Heart right ventricle (tissue), 16 donors: ENCODE results near the gene CLSTN2. TPM values are rescaled to one million over a fixed set of nuclear protein-coding genes. Genes with fewer than 3 reads are reported as not detected.

Source experiments
- ATAC-seq, 8 donors: fragments of 200-7000 bp; cut with Tn5 transposase; one replicate each; pipeline ENCODE4 v1.9.1; 2020; ENCODE audit warnings: mild to moderate bottlenecking in 8 of 8, moderate library complexity in 8 of 8, moderate number of reproducible peaks in 1 of 8
- DNase-seq, 2 donors: peaks; one replicate each; pipeline ENCODE4 v3.0.0-alpha.2; 2020
- H3K27ac ChIP-seq, 10 donors: fragments of 200-600 bp; sonication (generic) in 2 of 10; one replicate each; pipeline versions ENCODE4 v1.5.0 to v1.8.0; 2020 to 2022; ENCODE audit warnings: mild to moderate bottlenecking in 3 of 10
- H3K27me3 ChIP-seq, 7 donors: fragments of 200-600 bp; one replicate each; pipeline ENCODE4 v1.8.0; 2021 to 2022; ENCODE audit warnings: mild to moderate bottlenecking in 2 of 7
- H3K36me3 ChIP-seq, 9 donors: fragments of 200-600 bp; sonication (generic) in 1 of 9; one replicate each; pipeline versions ENCODE4 v1.5.0 to v1.8.0; 2020 to 2022; ENCODE audit warnings: mild to moderate bottlenecking in 2 of 9
- H3K4me1 ChIP-seq, 9 donors: fragments of 200-600 bp; sonication (generic) in 1 of 9; one replicate each; pipeline versions ENCODE4 v1.5.0 to v1.8.0; 2020 to 2022; ENCODE audit warnings: mild to moderate bottlenecking in 4 of 9
- H3K4me3 ChIP-seq, 10 donors: fragments of 200-600 bp; sonication (generic) in 2 of 10; one replicate each; pipeline versions ENCODE4 v1.5.0 to v1.8.0; 2020 to 2022; ENCODE audit warnings: mild to moderate bottlenecking in 7 of 10, moderate library complexity in 2 of 10
- H3K9me3 ChIP-seq, 11 donors: fragments of 200-600 bp in 10 of 11; sonication (generic) in 2 of 11; one replicate each; pipeline versions ENCODE4 v1.5.0 to v1.8.0; 2013 to 2022; ENCODE audit warnings: mild to moderate bottlenecking in 2 of 11, control low read depth in 1 of 11, moderate library complexity in 1 of 11
- CTCF ChIP-seq, 9 donors: fragments of 200-600 bp; sonication (generic) in 2 of 9; IDR thresholded peaks; one replicate each; pipeline versions ENCODE4 v1.5.0 to v1.8.0; 2021 to 2022; ENCODE audit warnings: antibody characterized with exemption in 9 of 9, mild to moderate bottlenecking in 5 of 9, moderate library complexity in 1 of 9
- WGBS, 2 donors: extraction: QIAGEN DNeasy Blood & Tissue Kit; methylation state at CpG; one replicate each; pipeline ENCODE4 v1.1.7; 2013; ENCODE audit warnings: inconsistent platforms in 1 of 2; 5-methylcytosine and 5-hydroxymethylcytosine counted together
- intact Hi-C, 10 donors: fragments of 100-400 bp; cut with DNase I; formaldehyde crosslinking; loops; one replicate each; pipeline versions ENCODE4 v1.11.1 to v1.14.2; 2022
- polyA plus RNA-seq, 2 donors: library from polyadenylated mRNA; stranded (reverse); fragments of 200-250 nt; gene quantifications; one replicate each; pipeline ENCODE4 v1.2.3, GENCODE V29; 2013
- total RNA-seq, 10 donors: library from RNA; stranded (reverse); fragmentation: NEBNext Ultra II Directional in 3 of 10; extraction: Animal tissue kit (Norgen Biotek cat#: 25700) in 3 of 10; gene quantifications; one replicate each; pipeline versions ENCODE4 v1.2.1 to v1.2.4, GENCODE V29; 2021 to 2023
- donor health status: Arrhythmogenic right ventricular cardiomyopathy.
- donor health status: ischemic (EF 13 %, LVEDD 7.1; RV severe dilation, severe dysfunction).
- donor health status: healthy with polysubstance abuse.
- donor health status: DM: no; HTN: yes; CAD: no.
- donor health status: DM: no; HTN: no; CAD: no.
- donor health status: ischemic (EF 25% LVEDD 6.9; RV normal size, moderate dysfunction).
- donor health status: ischemic (EF 25% LVEDD 5.7; RV mildly dilated, moderate dysfunction).
- donor health status: healthy.
- donor health status: DM: yes; HTN: yes; CAD: no.
- donor health status: Ischemic cardiomyopathy.
- donor health status: ischemic (EF 35%, LVEDD 5.7; RV mildly dilated, moderate dysfunction).
- donor health status: nonischemic (EF 11% LVEDD 7.7; RV severe dilation, severe dysfunction).
- donor health status: DM: yes; HTN: yes; CAD: no.
- donor health status: PGD.
- donor health status: ischemic (EF 29% LVEDD 5.4; RV normal size, mild dysfunction).
- donor health status: nonischemic (EF 23%, LVEDD 6.1; RV moderate dilation, normal function).

The CLSTN2 gene
- total and polyA plus RNA-seq, 12 donors: 0.57 to 10.7 (median 4.4) TPM

- Histone ChIP-seq H3K9me3 (no peaks in the 10 kb centered on the region), H3K27me3 (no peaks in the 10 kb centered on the region), H3K27ac (no peak overlapping the region), H3K36me3 (no peaks in the 10 kb centered on the region), H3K4me3 (no peak overlapping the region), H3K4me1 (no peaks in the 10 kb centered on the region)
- intact Hi-C loops: loop anchor here in 4 of 10 donors (1.0 to 10.0 kb wide), 4 partner anchors 181 to 311 kb away; no protein-coding TSS in a partner anchor
- 74 to 84% methylated on average over 4 of the region's 4 CpGs for WGBS, 2 donors
- DNase-seq: no peak
- ATAC-seq: no peak
- no peak for TF ChIP-seq CTCF (IDR thresholded peaks at IDR 0.05)
Observed at GRCh38 chr3:140553591-140553990, 618.6 kb downstream of the CLSTN2 start.

- Histone ChIP-seq H3K4me3 (no peak overlapping the region), H3K27ac (no peak overlapping the region), H3K27me3 (no peaks in the 10 kb centered on the region), H3K9me3 (no peaks in the 10 kb centered on the region), H3K4me1 (no peaks in the 10 kb centered on the region), H3K36me3 (no peaks in the 10 kb centered on the region)
- no peak for TF ChIP-seq CTCF (IDR thresholded peaks at IDR 0.05)
- WGBS, 2 donors: 87% methylated on average over 3 of the region's 3 CpGs
- DNase-seq: no peak
- no peak for ATAC-seq
- intact Hi-C loops: loop anchor here in 4 of 10 donors (2.0 to 10.0 kb wide), 4 partner anchors 179 to 309 kb away; no protein-coding TSS in a partner anchor
Observed at GRCh38 chr3:140555666-140556065, 620.7 kb downstream of the CLSTN2 start.

GRCh38 chr3:140557476-140557875 is 622.5 kb downstream of the CLSTN2 start:
- H3K4me3 ChIP-seq: no peak overlapping the region
- H3K36me3 ChIP-seq: no peaks in the 10 kb centered on the region
- no peaks in the 10 kb centered on the region for H3K9me3 ChIP-seq
- 73 to 76% methylated on average over 4 of the region's 4 CpGs for WGBS, 2 donors
- ATAC-seq (no peak), DNase-seq (no peak)
- H3K27me3 ChIP-seq: no peaks in the 10 kb centered on the region
- no peaks in the 10 kb centered on the region for H3K4me1 ChIP-seq
- intact Hi-C loops: loop anchor here in 3 of 10 donors (5.0 to 10.0 kb wide), 3 partner anchors 177 to 307 kb away; no protein-coding TSS in a partner anchor
- no peak overlapping the region for H3K27ac ChIP-seq
- TF ChIP-seq CTCF (IDR thresholded peaks at IDR 0.05): no peak

- intact Hi-C loops: loop anchor here in 3 of 10 donors (5.0 to 10.0 kb wide), 3 partner anchors 175 to 305 kb away; no protein-coding TSS in a partner anchor
- Histone ChIP-seq H3K27me3 (no peaks in the 10 kb centered on the region), H3K4me3 (no peak overlapping the region), H3K36me3 (no peaks in the 10 kb centered on the region), H3K9me3 (no peaks in the 10 kb centered on the region), H3K4me1 (no peaks in the 10 kb centered on the region), H3K27ac (no peak overlapping the region)
- no peak for TF ChIP-seq CTCF (IDR thresholded peaks at IDR 0.05)
- no peak for DNase-seq
- no peak for ATAC-seq
- 80 to 87% methylated on average over 4 of the region's 4 CpGs for WGBS, 2 donors
Observed at GRCh38 chr3:140559546-140559945, 624.6 kb downstream of the CLSTN2 start.
